Measurements from ENCODE around the gene CHTOP.

GRCh38 chr1:153619171-153619570, 14.7 kb upstream of the CHTOP start:
- TF ChIP-seq ZNF585B (tag by site-specific recombination; IDR thresholded peaks at IDR 0.05): no peak
- TF ChIP-seq CTCF (tag by site-specific recombination; IDR thresholded peaks at IDR 0.05): no peak
- TF ChIP-seq ZBTB17 (tag by site-specific recombination; IDR thresholded peaks at IDR 0.05): no peak
- no peak for TF ChIP-seq HOXA7 (CRISPR knock-in tag; IDR thresholded peaks at IDR 0.05; ENCODE audit: borderline replicate concordance)
- no peak for TF ChIP-seq REST (tag by site-specific recombination; IDR thresholded peaks at IDR 0.05)
- no peak for TF ChIP-seq INSM2 (tag by site-specific recombination; IDR thresholded peaks at IDR 0.05)
- no peak for TF ChIP-seq ZNF645 (tag by site-specific recombination; IDR thresholded peaks at IDR 0.05)
- TF ChIP-seq ZNF274 (IDR thresholded peaks at IDR 0.05; ENCODE audit: low read length): no peak
- no peak for TF ChIP-seq ZNF274 (tag by site-specific recombination; IDR thresholded peaks at IDR 0.05; ENCODE audit: borderline replicate concordance)
- TF ChIP-seq ZNF24 (tag by site-specific recombination; IDR thresholded peaks at IDR 0.05): no peak
- no peak for TF ChIP-seq ZNF580 (tag by site-specific recombination; IDR thresholded peaks at IDR 0.05)
- no peak for TF ChIP-seq TCF7L2 (IDR thresholded peaks at IDR 0.05; ENCODE audit: borderline replicate concordance, low read depth, low read length)
- no peak for TF ChIP-seq SALL2 (tag by site-specific recombination; IDR thresholded peaks at IDR 0.05; ENCODE audit: borderline replicate concordance)
- no peak for TF ChIP-seq SCRT2 (tag by site-specific recombination; IDR thresholded peaks at IDR 0.05)
